ENCODE measurements around the gene ANKLE1. TPM values are rescaled to one million over a fixed set of nuclear protein-coding genes. Genes with fewer than 3 reads are reported as not detected.
"Not testable (repeated sequence)": the region's sequence is repeated elsewhere in the genome, so short reads cannot be mapped to it uniquely, and the experiment has no call there.

Gene ANKLE1
- total RNA-seq, 1 experiment from 2014 or later = 16.5 TPM

- Mint-ChIP-seq H3K9me3 (peaks cover 4% of the 10 kb centered on the region in 2 experiments; a peak in 3 of 5 replicates), H3K4me1 (peaks cover 5 to 21% of the 10 kb centered on the region in 2 experiments; a peak in 2 of 4 replicates), H3K27ac (peak overlapping the region in 1 of 3 experiments; percentile 89; a peak in 1 of 7 replicates), H3K27me3 (ENCODE audit: low read depth) (peaks cover 2% of the 10 kb centered on the region; the same call in 1 of the 2 replicates), H3K4me3 (peak overlapping the region; percentile 80 to 89), H3K36me3 (ENCODE audit: insufficient read depth in 1 of 3, low read depth in 3 of 3) (peaks cover 20 to 24% (median 21%) of the 10 kb centered on the region in 3 experiments)
- Histone ChIP-seq H4K5ac (ENCODE audit: insufficient read length, low read depth, low read length) (no peak overlapping the region), H3K4me2 (ENCODE audit: insufficient read depth, insufficient read length, low read length) (peak overlapping the region; percentile 78), H3K4ac (ENCODE audit: low read depth, low read length) (no peak overlapping the region), H2BK12ac (ENCODE audit: insufficient read length, low read depth, low read length) (no peak overlapping the region), H3K27me3 (ENCODE audit: insufficient read depth, low read length) (no peaks in the 10 kb centered on the region), H3K56ac (ENCODE audit: insufficient read length, low read depth, low read length) (no peak overlapping the region), H3K9ac (ENCODE audit: extremely low read depth, insufficient read length, low read length) (no peak overlapping the region), H3K27ac (ENCODE audit: insufficient read length, low read depth, low read length) (no peak overlapping the region), H3T11ph (ENCODE audit: low read length) (no peak overlapping the region), H2BK15ac (ENCODE audit: low read depth, low read length) (no peak overlapping the region), H4K20me1 (ENCODE audit: control insufficient read depth, insufficient read depth, insufficient read length) (no peaks in the 10 kb centered on the region), H2AK5ac (ENCODE audit: insufficient read length, low read length) (no peak overlapping the region), H3K79me1 (ENCODE audit: insufficient read depth, low read depth, low read length, poor library complexity, severe bottlenecking) (no peaks in the 10 kb centered on the region), H3K4me1 (ENCODE audit: insufficient read depth, low read length) (no peaks in the 10 kb centered on the region; the same call in 1 of the 2 replicates), H2AFZ (ENCODE audit: low read length) (no peak overlapping the region), H3K23me2 (ENCODE audit: insufficient read length, low read depth, low read length, poor library complexity, severe bottlenecking) (no peaks in the 10 kb centered on the region), H2BK20ac (ENCODE audit: low read depth, low read length, poor library complexity, severe bottlenecking) (no peak overlapping the region), H3K18ac (ENCODE audit: insufficient read length, low read depth, low read length) (no peak overlapping the region), H2BK120ac (ENCODE audit: low read depth, low read length, poor library complexity, severe bottlenecking) (no peak overlapping the region), H3K14ac (ENCODE audit: insufficient read depth, low read length) (no peak overlapping the region), H4K91ac (ENCODE audit: insufficient read length, low read depth, low read length) (no peak overlapping the region), H3K79me2 (ENCODE audit: insufficient read depth, low read length) (no peaks in the 10 kb centered on the region), H2BK5ac (ENCODE audit: insufficient read length, low read length) (no peak overlapping the region), H3K23ac (ENCODE audit: insufficient read length, low read depth, low read length) (no peak overlapping the region), H4K8ac (replicated peaks; ENCODE audit: insufficient read length, low read depth, low read length) (no peak overlapping the region), H3K9me3 (ENCODE audit: control insufficient read depth, low read depth, low read length) (no peaks in the 10 kb centered on the region)
- DNase-seq = peak; percentile 88
- TF ChIP-seq, protein P1, sequence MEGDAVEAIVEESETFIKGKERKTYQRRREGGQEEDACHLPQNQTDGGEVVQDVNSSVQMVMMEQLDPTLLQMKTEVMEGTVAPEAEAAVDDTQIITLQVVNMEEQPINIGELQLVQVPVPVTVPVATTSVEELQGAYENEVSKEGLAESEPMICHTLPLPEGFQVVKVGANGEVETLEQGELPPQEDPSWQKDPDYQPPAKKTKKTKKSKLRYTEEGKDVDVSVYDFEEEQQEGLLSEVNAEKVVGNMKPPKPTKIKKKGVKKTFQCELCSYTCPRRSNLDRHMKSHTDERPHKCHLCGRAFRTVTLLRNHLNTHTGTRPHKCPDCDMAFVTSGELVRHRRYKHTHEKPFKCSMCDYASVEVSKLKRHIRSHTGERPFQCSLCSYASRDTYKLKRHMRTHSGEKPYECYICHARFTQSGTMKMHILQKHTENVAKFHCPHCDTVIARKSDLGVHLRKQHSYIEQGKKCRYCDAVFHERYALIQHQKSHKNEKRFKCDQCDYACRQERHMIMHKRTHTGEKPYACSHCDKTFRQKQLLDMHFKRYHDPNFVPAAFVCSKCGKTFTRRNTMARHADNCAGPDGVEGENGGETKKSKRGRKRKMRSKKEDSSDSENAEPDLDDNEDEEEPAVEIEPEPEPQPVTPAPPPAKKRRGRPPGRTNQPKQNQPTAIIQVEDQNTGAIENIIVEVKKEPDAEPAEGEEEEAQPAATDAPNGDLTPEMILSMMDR (conservative IDR thresholded peaks at IDR 0.05) = no peak
- WGBS (ENCODE audit: extremely low coverage, insufficient read length, low lambda C conversion rate) = no CpG with 5 or more reads among the region's 48 CpGs
These were observed 12.6 kb downstream of the ANKLE1 start for GRCh38 chr19:17294051-17294891.

DNA sequence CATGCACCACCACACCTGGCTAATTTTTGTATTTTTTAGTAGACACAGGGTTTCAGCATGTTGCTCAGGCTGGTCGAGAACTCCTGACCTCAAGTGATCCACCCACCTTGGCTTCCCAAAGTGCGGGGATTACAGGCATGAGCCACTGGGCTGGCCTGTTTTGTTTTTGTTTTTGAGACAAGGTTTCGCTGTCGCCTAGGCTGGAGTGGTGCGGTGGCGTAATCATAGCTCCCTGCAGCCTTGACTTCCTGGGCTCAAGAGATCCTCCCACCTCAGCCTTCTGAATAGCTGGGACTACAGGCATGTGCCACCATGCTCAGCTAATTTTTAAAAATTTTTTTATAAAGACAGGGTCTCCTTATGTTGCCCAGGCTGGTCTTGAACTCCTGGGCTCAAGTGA is 13.8 kb downstream of the ANKLE1 start:
- not testable (repeated sequence) for H3K27me3 ChIP-seq (ENCODE audit: insufficient read depth, low read length); H2BK120ac ChIP-seq (ENCODE audit: low read depth, low read length, poor library complexity, severe bottlenecking); H3T11ph ChIP-seq (ENCODE audit: low read length); H3K27me3 Mint-ChIP-seq (ENCODE audit: low read depth); H2BK5ac ChIP-seq (ENCODE audit: insufficient read length, low read length); H3K14ac ChIP-seq (ENCODE audit: insufficient read depth, low read length); H4K20me1 ChIP-seq (ENCODE audit: control insufficient read depth, insufficient read depth, insufficient read length); H2BK20ac ChIP-seq (ENCODE audit: low read depth, low read length, poor library complexity, severe bottlenecking); H3K27ac Mint-ChIP-seq; H3K23me2 ChIP-seq (ENCODE audit: insufficient read length, low read depth, low read length, poor library complexity, severe bottlenecking); H2BK12ac ChIP-seq (ENCODE audit: insufficient read length, low read depth, low read length); H3K18ac ChIP-seq (ENCODE audit: insufficient read length, low read depth, low read length); H3K9me3 Mint-ChIP-seq; H3K23ac ChIP-seq (ENCODE audit: insufficient read length, low read depth, low read length); H4K8ac ChIP-seq (replicated peaks; ENCODE audit: insufficient read length, low read depth, low read length); H3K4ac ChIP-seq (ENCODE audit: low read depth, low read length); H4K5ac ChIP-seq (ENCODE audit: insufficient read length, low read depth, low read length); H3K79me1 ChIP-seq (ENCODE audit: insufficient read depth, low read depth, low read length, poor library complexity, severe bottlenecking); H3K4me1 ChIP-seq (ENCODE audit: insufficient read depth, low read length); H3K4me2 ChIP-seq (ENCODE audit: insufficient read depth, insufficient read length, low read length); H3K27ac ChIP-seq (ENCODE audit: insufficient read length, low read depth, low read length); H2AK5ac ChIP-seq (ENCODE audit: insufficient read length, low read length); H3K79me2 ChIP-seq (ENCODE audit: insufficient read depth, low read length); H3K9ac ChIP-seq (ENCODE audit: extremely low read depth, insufficient read length, low read length); H3K56ac ChIP-seq (ENCODE audit: insufficient read length, low read depth, low read length); H2AFZ ChIP-seq (ENCODE audit: low read length); H4K91ac ChIP-seq (ENCODE audit: insufficient read length, low read depth, low read length); H2BK15ac ChIP-seq (ENCODE audit: low read depth, low read length); H3K4me3 Mint-ChIP-seq; DNase-seq; H3K9me3 ChIP-seq (ENCODE audit: control insufficient read depth, low read depth, low read length)
- WGBS (ENCODE audit: extremely low coverage, insufficient read length, low lambda C conversion rate) = no CpG with 5 or more reads among the region's 6 CpGs
- peaks cover 5 to 17% of the 10 kb centered on the region in 2 experiments; a peak in 2 of 4 replicates for H3K4me1 Mint-ChIP-seq
- peaks cover 20 to 28% (median 21%) of the 10 kb centered on the region in 3 experiments for H3K36me3 Mint-ChIP-seq (ENCODE audit: insufficient read depth in 1 of 3, low read depth in 3 of 3)

Measured in H9 (cell line).